K562 (cell line): ENCODE results near the gene RMND5B. TPM values are rescaled to one million over a fixed set of nuclear protein-coding genes. Genes with fewer than 3 reads are reported as not detected.

Experiments used
- ARNT ChIP-seq, 2 experiments: fragments of 450-650 bp; IDR thresholded peaks; 2 replicates each; pipeline ENCODE4 v1.6.1; 2016; ENCODE audit warnings: mild to moderate bottlenecking in 1 of 2
- ASH1L ChIP-seq: fragments of 450-650 bp; IDR thresholded peaks from 2 replicates; pipeline ENCODE4 v1.6.1; 2018; ENCODE audit warnings: borderline replicate concordance, mild to moderate bottlenecking, low read depth; ENCODE audit not compliant: partially characterized antibody
- BCOR ChIP-seq: fragments of 450-650 bp; IDR thresholded peaks from 2 replicates; pipeline ENCODE4 v1.6.1; 2016
- CCNT2 ChIP-seq: IDR thresholded peaks from 2 replicates; pipeline ENCODE4 v1.6.1; 2011; ENCODE audit warnings: borderline replicate concordance, low read depth, mild to moderate bottlenecking, moderate library complexity, mixed read lengths, low read length; ENCODE audit not compliant: insufficient read length; ENCODE audit errors: extremely low read depth
- CEBPG ChIP-seq, 3 experiments: fragments of 200-800 bp in 1 of 3; sonication (Bioruptor generic) in 1 of 3; sonication (generic) in 1 of 3; formaldehyde crosslinking in 1 of 3; IDR thresholded peaks in 2 of 3; conservative IDR thresholded peaks in 1 of 3; 2 replicates each; pipeline versions ENCODE4 v1.6.1 to v1.8.0; 2016 to 2022; ENCODE audit warnings: missing compliant biosample characterization in 2 of 3, missing genetic modification characterization in 2 of 3, mild to moderate bottlenecking in 1 of 3, missing genetic modification reagents in 1 of 3
- CTBP1 ChIP-seq: fragments of 450-650 bp; IDR thresholded peaks from 2 replicates; pipeline ENCODE4 v1.6.1; 2016; ENCODE audit warnings: borderline replicate concordance
- CXXC5 ChIP-seq: fragments of 250-450 bp; sonication (Bioruptor Pico); IDR thresholded peaks from 2 replicates; pipeline ENCODE4 v1.8.0; 2022; ENCODE audit warnings: inconsistent platforms, mild to moderate bottlenecking, moderate library complexity
- EP300 ChIP-seq: IDR thresholded peaks from 2 replicates; pipeline ENCODE4 v1.6.1; 2012; ENCODE audit warnings: low read length, improper control_type of control experiment
- FOS ChIP-seq: IDR thresholded peaks from 3 replicates; pipeline ENCODE4 v1.6.1; 2011; ENCODE audit not compliant: insufficient read length; ENCODE audit errors: extremely low read depth
- FOSL1 ChIP-seq: fragments of 200-800 bp; sonication (Bioruptor generic); conservative IDR thresholded peaks from 2 replicates; pipeline ENCODE4 v1.6.1; 2016; ENCODE audit warnings: missing genetic modification characterization, missing compliant biosample characterization
- L3MBTL2 ChIP-seq: fragments of 450-650 bp; IDR thresholded peaks from 2 replicates; pipeline ENCODE4 v1.6.1; 2016; ENCODE audit warnings: mild to moderate bottlenecking, moderate library complexity
- NBN ChIP-seq: fragments of 450-650 bp; IDR thresholded peaks from 2 replicates; pipeline ENCODE4 v1.6.1; 2016; ENCODE audit warnings: low read depth, mild to moderate bottlenecking
- RBFOX2 ChIP-seq: fragments of 200-400 bp; formaldehyde crosslinking; IDR thresholded peaks from 2 replicates; pipeline ENCODE4 v1.6.1; 2017; ENCODE audit warnings: low read depth, mild to moderate bottlenecking, low read length, moderate library complexity
- RBM22 ChIP-seq: fragments of 200-400 bp; formaldehyde crosslinking; IDR thresholded peaks from 2 replicates; pipeline ENCODE4 v1.6.1; 2018; ENCODE audit warnings: low read length, low read depth; ENCODE audit not compliant: poor library complexity, severe bottlenecking
- RNF2 ChIP-seq: sonication (generic); IDR thresholded peaks from 2 replicates; pipeline ENCODE4 v1.6.1; 2016
- TBP ChIP-seq: optimal IDR thresholded peaks from 2 replicates; pipeline ENCODE3; 2011; ENCODE audit warnings: low read depth, low read length, improper control_type of control experiment
- ZBTB8A ChIP-seq: fragments of 450-650 bp; IDR thresholded peaks from 2 replicates; pipeline ENCODE4 v1.6.1; 2018; ENCODE audit warnings: mild to moderate bottlenecking, moderate library complexity; ENCODE audit not compliant: partially characterized antibody
- ZFPM2 ChIP-seq: fragments of 250-450 bp; sonication (Bioruptor Pico); IDR thresholded peaks from 2 replicates; pipeline ENCODE4 v1.5.1; 2022; ENCODE audit warnings: mild to moderate bottlenecking
- ZNF507 ChIP-seq: conservative IDR thresholded peaks from 2 replicates; pipeline ENCODE4 v1.6.1; 2017; ENCODE audit warnings: missing genetic modification characterization, missing compliant biosample characterization
- ZNF77 ChIP-seq: fragments of 250-450 bp; sonication (Bioruptor Pico); IDR thresholded peaks from 2 replicates; pipeline ENCODE4 v1.5.0; 2020
- polyA plus RNA-seq, 8 experiments: library from polyadenylated mRNA; depleted of rRNA in 4 of 8; stranded (reverse) in 5 of 8; unstranded in 3 of 8; fragments of >200 nt; fragmentation: Nextera tagmentation in 2 of 8; fragmentation: Illumina TruSeq in 1 of 8; extraction: Ambion mirVana in 2 of 8; extraction: Trizol in 1 of 8; gene quantifications; 2 replicates each; pipeline versions ENCODE4 v1.2.1 to v1.2.3, GENCODE V29; 2011 to 2014; ENCODE audit warnings: inconsistent platforms in 1 of 8, missing spikeins in 1 of 8
- total RNA-seq, 7 experiments: library from RNA; depleted of rRNA in 6 of 7; stranded (reverse); fragments of >200 nt in 6 of 7; fragmentation: Illumina TruSeq in 2 of 7; extraction: Trizol in 2 of 7; gene quantifications; 2 replicates each; pipeline versions ENCODE4 v1.2.1 to v1.2.3, GENCODE V29; 2011 to 2021; ENCODE audit warnings: low replicate concordance in 1 of 7
- TF ChIP-seq, protein P1 (sequence below): fragments of 450-650 bp; IDR thresholded peaks from 2 replicates; pipeline ENCODE4 v1.6.1; 2017; ENCODE audit warnings: antibody characterized with exemption, mild to moderate bottlenecking
- TF ChIP-seq, protein P2 (sequence below): fragments of 250-450 bp; sonication (Bioruptor Pico); IDR thresholded peaks from 2 replicates; pipeline ENCODE4 v1.4.0; 2020
- TF ChIP-seq, protein P3 (sequence below): fragments of 450-650 bp; IDR thresholded peaks from 2 replicates; pipeline ENCODE4 v1.6.1; 2016

The RMND5B gene
- total and polyA plus RNA-seq, 9 of the 15 experiments (the other 6 are each of a cell fraction or from before 2014, with no cell fraction given), result 2.6 to 57.0 (median 28.3) TPM

DNA sequence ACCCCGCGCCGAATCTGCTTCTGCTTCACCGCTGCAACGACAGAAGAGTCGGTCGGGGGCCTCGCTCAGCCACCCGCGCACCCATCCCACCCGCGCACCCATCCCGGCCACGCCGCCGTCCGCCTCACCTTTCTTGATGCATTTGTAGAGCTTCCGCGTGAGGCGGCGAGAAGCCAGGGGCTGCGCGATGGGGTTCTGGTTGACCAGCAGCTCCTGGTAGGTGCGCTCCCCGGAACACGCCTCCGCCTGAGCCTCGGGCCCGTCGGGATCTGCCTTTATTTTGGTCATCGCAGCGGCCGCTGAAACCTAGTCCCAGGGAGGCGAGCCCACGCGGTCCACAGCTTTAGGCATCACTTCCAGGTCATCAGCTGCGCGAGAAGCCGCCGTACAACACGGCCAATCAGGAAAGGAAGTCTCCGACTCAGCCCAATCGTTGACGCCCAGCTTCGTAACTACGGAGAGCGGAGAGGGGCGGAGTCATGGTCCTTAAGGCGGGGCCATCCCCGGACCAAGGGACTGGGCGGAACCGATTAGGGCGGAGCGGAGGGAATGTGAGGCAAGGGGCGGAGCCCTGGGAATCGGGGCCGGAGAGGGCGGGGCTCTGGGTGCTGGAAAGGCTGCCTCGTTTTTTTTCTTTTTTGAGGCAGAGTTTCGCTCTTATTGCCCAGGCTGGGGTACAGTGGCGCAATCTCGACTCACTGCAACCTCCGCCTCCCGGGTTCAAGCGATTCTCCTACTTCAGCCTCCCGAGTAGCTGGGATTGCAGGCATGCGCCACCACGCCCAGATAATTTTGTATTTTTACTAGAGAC, 22.9 kb downstream of the RMND5B start, which contains the start of gene NHP2 (continued):
- peak; percentile 85 for TF ChIP-seq RBFOX2
- peak; percentile 39 for TF ChIP-seq TBP
- TF ChIP-seq, protein P1, sequence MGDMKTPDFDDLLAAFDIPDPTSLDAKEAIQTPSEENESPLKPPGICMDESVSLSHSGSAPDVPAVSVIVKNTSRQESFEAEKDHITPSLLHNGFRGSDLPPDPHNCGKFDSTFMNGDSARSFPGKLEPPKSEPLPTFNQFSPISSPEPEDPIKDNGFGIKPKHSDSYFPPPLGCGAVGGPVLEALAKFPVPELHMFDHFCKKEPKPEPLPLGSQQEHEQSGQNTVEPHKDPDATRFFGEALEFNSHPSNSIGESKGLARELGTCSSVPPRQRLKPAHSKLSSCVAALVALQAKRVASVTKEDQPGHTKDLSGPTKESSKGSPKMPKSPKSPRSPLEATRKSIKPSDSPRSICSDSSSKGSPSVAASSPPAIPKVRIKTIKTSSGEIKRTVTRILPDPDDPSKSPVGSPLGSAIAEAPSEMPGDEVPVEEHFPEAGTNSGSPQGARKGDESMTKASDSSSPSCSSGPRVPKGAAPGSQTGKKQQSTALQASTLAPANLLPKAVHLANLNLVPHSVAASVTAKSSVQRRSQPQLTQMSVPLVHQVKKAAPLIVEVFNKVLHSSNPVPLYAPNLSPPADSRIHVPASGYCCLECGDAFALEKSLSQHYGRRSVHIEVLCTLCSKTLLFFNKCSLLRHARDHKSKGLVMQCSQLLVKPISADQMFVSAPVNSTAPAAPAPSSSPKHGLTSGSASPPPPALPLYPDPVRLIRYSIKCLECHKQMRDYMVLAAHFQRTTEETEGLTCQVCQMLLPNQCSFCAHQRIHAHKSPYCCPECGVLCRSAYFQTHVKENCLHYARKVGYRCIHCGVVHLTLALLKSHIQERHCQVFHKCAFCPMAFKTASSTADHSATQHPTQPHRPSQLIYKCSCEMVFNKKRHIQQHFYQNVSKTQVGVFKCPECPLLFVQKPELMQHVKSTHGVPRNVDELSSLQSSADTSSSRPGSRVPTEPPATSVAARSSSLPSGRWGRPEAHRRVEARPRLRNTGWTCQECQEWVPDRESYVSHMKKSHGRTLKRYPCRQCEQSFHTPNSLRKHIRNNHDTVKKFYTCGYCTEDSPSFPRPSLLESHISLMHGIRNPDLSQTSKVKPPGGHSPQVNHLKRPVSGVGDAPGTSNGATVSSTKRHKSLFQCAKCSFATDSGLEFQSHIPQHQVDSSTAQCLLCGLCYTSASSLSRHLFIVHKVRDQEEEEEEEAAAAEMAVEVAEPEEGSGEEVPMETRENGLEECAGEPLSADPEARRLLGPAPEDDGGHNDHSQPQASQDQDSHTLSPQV, result no peak
- TF ChIP-seq CEBPG (CRISPR knock-in tag; IDR thresholded peaks at IDR 0.05), result peak; percentile 48; the same call in 1 of the 2 replicates
- TF ChIP-seq CEBPG (tag; conservative IDR thresholded peaks at IDR 0.05 in 1 of 2, IDR thresholded peaks at IDR 0.05 in 1 of 2), result peak; percentile 35 to 80; a peak in 2 of 4 replicates
- TF ChIP-seq ZNF77 (CRISPR knock-in tag), result no peak
- 0 out of 2 replicates have a peak, but pooled peaks have one; percentile 14 for TF ChIP-seq FOSL1 (tag)
- TF ChIP-seq CTBP1, result peak; percentile 70; the same call in 1 of the 2 replicates
- TF ChIP-seq RBM22, result peak; percentile 58
- TF ChIP-seq L3MBTL2, result peak; percentile 79
- no peak for TF ChIP-seq ZNF507 (tag)
- TF ChIP-seq, protein P2, sequence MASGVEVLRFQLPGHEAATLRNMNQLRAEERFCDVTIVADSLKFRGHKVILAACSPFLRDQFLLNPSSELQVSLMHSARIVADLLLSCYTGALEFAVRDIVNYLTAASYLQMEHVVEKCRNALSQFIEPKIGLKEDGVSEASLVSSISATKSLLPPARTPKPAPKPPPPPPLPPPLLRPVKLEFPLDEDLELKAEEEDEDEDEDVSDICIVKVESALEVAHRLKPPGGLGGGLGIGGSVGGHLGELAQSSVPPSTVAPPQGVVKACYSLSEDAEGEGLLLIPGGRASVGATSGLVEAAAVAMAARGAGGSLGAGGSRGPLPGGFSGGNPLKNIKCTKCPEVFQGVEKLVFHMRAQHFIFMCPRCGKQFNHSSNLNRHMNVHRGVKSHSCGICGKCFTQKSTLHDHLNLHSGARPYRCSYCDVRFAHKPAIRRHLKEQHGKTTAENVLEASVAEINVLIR (CRISPR knock-in tag), result peak; percentile 86
- no peak for TF ChIP-seq ZFPM2 (CRISPR knock-in tag)
- TF ChIP-seq ARNT (IDR thresholded peaks at IDR 0.05), result peak in 1 of 2 experiments; percentile 80; a peak in 1 of 4 replicates
- TF ChIP-seq BCOR, result no peak
- no peak; the same call in 1 of the 2 replicates for TF ChIP-seq EP300
- TF ChIP-seq, protein P3, sequence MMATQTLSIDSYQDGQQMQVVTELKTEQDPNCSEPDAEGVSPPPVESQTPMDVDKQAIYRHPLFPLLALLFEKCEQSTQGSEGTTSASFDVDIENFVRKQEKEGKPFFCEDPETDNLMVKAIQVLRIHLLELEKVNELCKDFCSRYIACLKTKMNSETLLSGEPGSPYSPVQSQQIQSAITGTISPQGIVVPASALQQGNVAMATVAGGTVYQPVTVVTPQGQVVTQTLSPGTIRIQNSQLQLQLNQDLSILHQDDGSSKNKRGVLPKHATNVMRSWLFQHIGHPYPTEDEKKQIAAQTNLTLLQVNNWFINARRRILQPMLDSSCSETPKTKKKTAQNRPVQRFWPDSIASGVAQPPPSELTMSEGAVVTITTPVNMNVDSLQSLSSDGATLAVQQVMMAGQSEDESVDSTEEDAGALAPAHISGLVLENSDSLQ, result peak; percentile 29
- peak; percentile 41 for TF ChIP-seq ASH1L
- TF ChIP-seq ZBTB8A, result no peak
- peak; percentile 79 for TF ChIP-seq FOS
- TF ChIP-seq NBN, result 0 out of 2 replicates have a peak, but pooled peaks have one; percentile 74
- TF ChIP-seq CXXC5 (CRISPR knock-in tag), result peak; percentile 85
- TF ChIP-seq CCNT2, result peak; percentile 5
- TF ChIP-seq RNF2, result no peak
